GM18519 (cell line): ENCODE measurements around the gene GMCL1.
"Not testable (repeated sequence)": the region's sequence is repeated elsewhere in the genome, so short reads cannot be mapped to it uniquely, and the experiment has no call there.

Experiments used
- ATAC-seq: cut with Tn5 transposase; IDR thresholded peaks from one replicate; pipeline ENCODE4 v1.9.1; 2021; ENCODE audit warnings: mild to moderate bottlenecking, moderate library complexity; ENCODE audit not compliant: unreplicated experiment, low FRiP score

Gene GMCL1

GRCh38 chr2:69846182-69847067 is 17.0 kb downstream of the GMCL1 start:
- no peak for ATAC-seq

GRCh38 chr2:69847068-69847828 is 17.8 kb downstream of the GMCL1 start:
- ATAC-seq: no peak

DNA sequence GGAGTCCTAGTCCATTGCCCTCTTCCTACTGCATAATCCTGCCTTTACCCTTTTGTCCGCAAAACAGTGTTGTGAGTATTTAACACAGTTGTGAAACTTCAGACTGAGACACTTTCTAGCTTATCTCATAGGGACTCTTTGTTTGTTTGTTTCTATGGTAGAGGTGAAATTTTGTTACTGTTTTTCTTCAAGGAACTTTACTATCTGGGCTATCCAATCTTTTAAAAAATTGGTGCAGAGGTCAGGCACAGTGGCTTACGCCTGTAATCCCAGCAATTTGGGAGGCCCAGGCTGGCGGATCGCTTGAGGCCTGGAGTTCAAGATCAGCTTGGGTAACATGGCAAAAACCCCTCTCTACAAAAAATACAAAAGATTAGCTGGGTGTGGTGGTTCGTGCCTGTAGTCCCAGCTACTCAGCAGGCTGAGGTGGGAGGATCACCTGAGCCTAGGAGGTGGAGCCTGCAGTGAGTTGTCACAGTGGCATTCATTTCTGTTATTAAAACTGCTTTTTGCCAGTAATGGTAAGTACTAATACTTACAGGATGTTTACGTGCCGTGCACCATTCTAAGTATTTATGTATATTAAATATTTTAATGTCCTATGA is 18.8 kb downstream of the GMCL1 start:
- no peak for ATAC-seq

GRCh38 chr2:69858261-69858660 is 28.8 kb downstream of the GMCL1 start:
- no peak for ATAC-seq

DNA sequence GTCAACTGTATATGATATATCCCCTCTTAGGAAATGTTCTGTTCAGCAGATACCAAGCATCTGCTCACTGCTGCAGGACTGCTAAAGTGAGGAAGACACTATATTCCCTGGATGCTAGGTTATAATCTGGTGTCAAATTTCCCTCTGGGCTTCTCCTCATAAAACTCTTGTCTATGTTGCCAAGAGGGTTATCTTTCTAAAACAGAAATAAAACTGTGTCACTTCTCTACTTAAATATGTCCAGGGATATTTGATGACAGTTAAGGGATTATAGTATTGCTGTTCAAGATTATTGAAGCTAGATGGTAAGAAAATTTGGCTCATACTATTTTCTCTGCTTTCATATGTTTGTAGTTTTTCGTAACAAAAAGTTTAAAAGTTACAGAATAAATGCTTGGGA is 33.8 kb downstream of the GMCL1 start:
- no peak for ATAC-seq

GRCh38 chr2:69888451-69888850 is 59.0 kb downstream of the GMCL1 start:
- no peak for ATAC-seq

DNA sequence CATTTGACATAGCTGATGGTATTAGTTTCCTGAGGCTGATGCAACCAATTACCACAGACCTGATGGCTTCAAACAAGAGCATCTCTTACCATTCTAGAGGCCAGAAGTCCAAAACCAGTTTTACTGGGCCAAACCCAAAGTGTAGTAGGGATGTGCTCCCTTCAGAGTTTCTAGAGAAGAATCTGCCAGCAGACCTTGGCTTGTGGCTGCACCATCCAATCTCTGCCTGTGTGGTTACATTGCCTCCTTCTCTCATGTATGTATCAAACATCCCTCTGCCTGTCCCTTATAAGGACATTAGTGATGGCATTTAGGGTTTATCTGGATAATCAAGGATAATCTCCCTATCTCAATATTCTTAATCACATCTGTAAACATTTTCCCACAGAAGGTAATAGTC is 59.8 kb downstream of the GMCL1 start:
- no peak for ATAC-seq

- ATAC-seq: no peak
Observed at GRCh38 chr2:69890881-69891280, 61.4 kb downstream of the GMCL1 start.

DNA sequence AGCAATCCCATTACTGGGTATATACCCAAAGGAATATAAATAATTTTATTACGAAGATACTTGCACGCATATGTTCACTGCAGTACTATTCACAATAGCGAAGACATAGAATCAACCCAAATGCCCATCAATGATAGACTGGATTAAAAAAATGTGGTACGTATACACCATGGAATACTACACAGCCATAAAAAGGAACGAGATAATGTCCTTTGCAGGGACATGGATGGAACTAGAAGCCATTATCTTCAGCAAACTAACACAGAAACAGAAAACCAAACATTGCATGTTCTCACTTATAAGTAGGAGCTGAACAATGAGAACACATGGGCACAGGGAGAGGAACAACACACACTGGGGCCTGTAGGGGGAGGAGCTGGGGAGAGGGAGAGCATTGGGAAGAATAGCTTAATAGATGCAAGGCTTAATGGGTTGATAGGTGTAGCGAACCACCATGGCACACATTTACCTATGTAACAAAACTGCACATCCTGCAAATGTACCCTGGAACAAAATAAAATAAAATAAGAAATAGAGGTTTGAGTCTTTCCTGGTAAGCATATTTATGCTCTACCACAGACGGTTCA is 63.5 kb downstream of the GMCL1 start:
- ATAC-seq: not testable (repeated sequence)

GRCh38 chr2:69893684-69894551 is 64.5 kb downstream of the GMCL1 start, which contains the start of gene SNRNP27:
SNRNP27 (plus strand) TSS chr2:69893956; CDS start chr2:69893985, 29 bp downstream.
- ATAC-seq: no peak

DNA sequence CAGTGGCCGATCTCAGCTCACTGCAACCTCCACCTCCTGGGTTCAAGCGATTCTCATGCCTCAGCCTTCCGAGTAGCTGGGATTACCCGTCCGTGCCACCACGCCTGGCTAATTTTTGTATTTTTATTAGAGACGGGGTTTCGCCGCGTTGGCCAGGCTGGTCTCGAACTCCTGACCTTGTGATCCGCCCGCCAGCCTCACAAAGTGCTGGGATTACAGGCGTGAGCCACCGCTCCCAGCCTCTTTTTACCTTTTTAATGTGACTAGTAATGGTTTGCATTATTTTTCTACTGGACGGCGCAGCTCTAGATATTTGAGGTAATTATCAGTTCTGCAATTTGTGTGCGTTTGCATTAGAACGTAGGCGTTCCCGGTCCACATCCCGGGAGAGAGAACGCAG is 65.3 kb downstream of the GMCL1 start:
- ATAC-seq: not testable (repeated sequence)

- no peak for ATAC-seq
Observed at GRCh38 chr2:69902213-69902922, 72.9 kb downstream of the GMCL1 start.

- no peak for ATAC-seq
Observed at GRCh38 chr2:69907216-69907615, 77.8 kb downstream of the GMCL1 start.

- ATAC-seq: no peak
Observed at GRCh38 chr2:69911985-69912563, 82.6 kb downstream of the GMCL1 start.

- ATAC-seq: peak; percentile 76
Observed at GRCh38 chr2:69914164-69914949, 84.9 kb downstream of the GMCL1 start.

DNA sequence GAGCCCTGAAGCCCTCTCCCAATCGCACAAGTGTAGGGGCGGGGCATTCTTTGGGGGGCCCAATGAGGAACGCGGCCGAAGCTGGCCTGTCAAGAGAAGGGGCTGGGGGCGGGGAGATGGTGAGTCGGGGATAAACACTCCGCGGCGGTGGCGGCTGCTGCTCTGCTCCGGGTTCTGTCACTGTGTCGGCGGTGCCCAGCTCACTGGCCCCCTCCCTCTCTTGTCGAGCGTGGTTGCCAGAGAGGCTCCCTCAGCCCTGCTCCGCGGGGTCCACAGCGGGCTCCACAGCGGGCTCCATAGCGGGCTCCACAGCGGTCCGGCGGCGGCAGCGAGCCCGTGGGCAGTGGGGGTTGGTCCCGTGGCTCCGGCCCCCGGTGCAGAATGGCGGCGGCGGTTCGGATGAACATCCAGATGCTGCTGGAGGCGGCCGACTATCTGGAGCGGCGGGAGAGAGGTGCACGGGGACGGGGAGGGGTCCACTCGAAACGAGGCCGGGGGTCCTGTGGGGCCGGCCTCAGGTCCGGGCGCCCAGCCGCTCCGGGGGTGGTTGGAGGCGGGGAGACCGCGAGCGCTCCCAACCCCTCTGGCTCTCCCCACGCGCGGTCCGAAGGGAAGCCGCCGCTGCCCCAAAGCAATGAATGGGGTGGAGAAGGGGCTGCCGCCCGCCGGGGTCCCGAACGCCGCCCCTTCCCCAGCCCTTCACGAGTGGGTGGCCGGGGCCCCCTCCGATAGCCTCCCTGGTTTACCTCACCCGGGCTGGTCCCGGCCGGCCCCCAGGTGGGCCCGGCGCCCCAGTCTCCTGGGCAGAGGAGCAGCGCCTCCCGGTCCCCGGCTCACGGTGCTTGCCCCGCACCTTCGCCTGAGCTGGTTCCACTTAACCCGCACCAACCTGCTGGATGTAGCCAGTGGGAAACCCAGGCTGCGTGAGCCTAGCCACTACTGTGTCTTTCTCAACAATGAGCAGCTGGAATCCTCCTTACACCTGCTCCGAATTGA is 85.8 kb downstream of the GMCL1 start, which contains the start of gene MXD1:
MXD1 (plus strand) TSS at position 160 of the 996 bp plus-strand sequence; CDS start at position 382, 222 bp downstream.
- no peak for ATAC-seq

- ATAC-seq: no peak
Observed at GRCh38 chr2:69916106-69916505, 86.6 kb downstream of the GMCL1 start.
